BE2C (cell line): ENCODE data around the gene SNRPN.

ENCODE experiments used
- DNase-seq: peaks from one replicate; pipeline ENCODE4 v3.0.0-alpha.2; 2020
- H3K27me3 ChIP-seq: fragments of 250-450 bp; sonication (Bioruptor Pico); 2 replicates; pipeline ENCODE4 v1.5.1; 2020; ENCODE audit warnings: mild to moderate bottlenecking
- H3K36me3 ChIP-seq: fragments of 250-450 bp; sonication (Bioruptor Pico); 2 replicates; pipeline ENCODE4 v1.5.1; 2020; ENCODE audit warnings: mild to moderate bottlenecking
- H3K4me1 ChIP-seq: fragments of 250-450 bp; sonication (Bioruptor Pico); 2 replicates; pipeline ENCODE4 v1.5.1; 2020
- H3K4me3 ChIP-seq: 2 replicates; pipeline ENCODE4 v1.5.1; 2011; ENCODE audit warnings: low read depth, low read length
- H3K9me3 ChIP-seq: fragments of 250-450 bp; sonication (Bioruptor Pico); 2 replicates; pipeline ENCODE4 v1.5.1; 2020
- TF ChIP-seq, protein P1 (sequence below): IDR thresholded peaks from 2 replicates; pipeline ENCODE4 v1.5.1; 2012; ENCODE audit warnings: mild to moderate bottlenecking, low read depth, low read length

The SNRPN gene

DNA sequence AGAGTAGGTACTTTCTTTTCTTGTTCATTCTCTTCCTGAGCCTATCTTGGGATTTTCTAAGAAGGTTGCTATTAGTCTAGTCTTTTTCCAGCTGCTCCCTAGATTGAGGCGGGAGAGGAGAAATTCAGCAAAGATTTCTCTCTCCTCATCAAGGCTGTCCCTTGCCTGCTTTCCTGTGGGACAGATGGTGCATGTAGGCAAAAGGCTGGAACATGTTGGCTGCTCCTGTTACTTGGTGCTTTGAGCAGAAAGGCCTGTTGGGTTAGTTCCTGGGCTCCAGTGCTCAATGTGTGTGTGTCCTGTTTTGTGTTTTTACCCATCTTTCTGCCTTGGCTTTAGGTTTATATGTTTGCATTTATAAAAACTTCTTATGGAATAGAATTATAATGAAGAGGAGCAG, 9.1 kb upstream of the SNRPN start:
- no peak overlapping the region for H3K4me3 ChIP-seq
- TF ChIP-seq, protein P1, sequence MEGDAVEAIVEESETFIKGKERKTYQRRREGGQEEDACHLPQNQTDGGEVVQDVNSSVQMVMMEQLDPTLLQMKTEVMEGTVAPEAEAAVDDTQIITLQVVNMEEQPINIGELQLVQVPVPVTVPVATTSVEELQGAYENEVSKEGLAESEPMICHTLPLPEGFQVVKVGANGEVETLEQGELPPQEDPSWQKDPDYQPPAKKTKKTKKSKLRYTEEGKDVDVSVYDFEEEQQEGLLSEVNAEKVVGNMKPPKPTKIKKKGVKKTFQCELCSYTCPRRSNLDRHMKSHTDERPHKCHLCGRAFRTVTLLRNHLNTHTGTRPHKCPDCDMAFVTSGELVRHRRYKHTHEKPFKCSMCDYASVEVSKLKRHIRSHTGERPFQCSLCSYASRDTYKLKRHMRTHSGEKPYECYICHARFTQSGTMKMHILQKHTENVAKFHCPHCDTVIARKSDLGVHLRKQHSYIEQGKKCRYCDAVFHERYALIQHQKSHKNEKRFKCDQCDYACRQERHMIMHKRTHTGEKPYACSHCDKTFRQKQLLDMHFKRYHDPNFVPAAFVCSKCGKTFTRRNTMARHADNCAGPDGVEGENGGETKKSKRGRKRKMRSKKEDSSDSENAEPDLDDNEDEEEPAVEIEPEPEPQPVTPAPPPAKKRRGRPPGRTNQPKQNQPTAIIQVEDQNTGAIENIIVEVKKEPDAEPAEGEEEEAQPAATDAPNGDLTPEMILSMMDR, result no peak
- no peaks in the 10 kb centered on the region for H3K27me3 ChIP-seq
- no peak for DNase-seq
- no peaks in the 10 kb centered on the region for H3K36me3 ChIP-seq
- H3K4me1 ChIP-seq, result no peaks in the 10 kb centered on the region
- H3K9me3 ChIP-seq, result no peaks in the 10 kb centered on the region

DNA sequence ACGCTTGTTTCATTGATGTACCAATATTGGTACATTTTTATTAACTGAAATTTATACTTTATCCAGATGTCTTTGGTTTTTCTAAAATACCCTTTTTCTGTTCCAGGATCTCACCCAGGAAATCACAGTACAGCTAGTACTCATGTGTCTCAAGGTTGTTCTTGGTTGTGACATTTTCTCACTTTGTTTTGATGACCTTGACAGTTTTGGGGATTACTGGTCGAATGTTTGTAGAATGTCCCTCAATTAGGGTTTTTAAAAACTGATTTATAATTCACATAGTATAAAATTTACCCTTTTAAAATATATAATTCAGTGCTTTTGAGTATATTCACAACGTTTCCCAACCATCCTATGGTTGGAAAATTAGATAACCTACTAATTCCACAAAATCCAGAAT, 6.3 kb upstream of the SNRPN start:
- no peak for DNase-seq
- TF ChIP-seq, protein P1, result no peak
- H3K4me1 ChIP-seq, result no peaks in the 10 kb centered on the region

DNA sequence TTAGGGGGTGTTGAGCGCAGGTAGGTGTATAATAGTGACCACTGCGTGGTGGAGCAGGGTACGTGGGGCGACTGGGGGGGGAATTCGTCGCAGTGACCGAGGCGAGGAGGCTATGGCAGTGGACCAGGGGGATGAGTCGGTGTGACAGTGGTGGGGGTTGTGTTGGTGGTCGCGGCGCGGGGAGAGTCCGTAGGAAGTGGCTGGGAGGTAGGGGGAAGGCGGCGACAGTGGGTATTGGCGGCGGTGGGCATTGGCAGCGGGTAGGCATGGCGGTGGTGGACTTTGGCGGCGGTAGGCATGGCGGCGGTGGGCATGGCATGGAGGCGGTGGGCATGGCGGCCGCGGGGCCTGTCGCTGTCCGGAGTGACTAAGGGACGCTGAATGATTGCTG, 739 bp downstream of the SNRPN start:
- DNase-seq, result peak; percentile 14
- H3K9me3 ChIP-seq, result no peaks in the 10 kb centered on the region
- no peaks in the 10 kb centered on the region for H3K4me1 ChIP-seq
- H3K36me3 ChIP-seq, result no peaks in the 10 kb centered on the region; the same call in 1 of the 2 replicates
- H3K4me3 ChIP-seq, result peak overlapping the region; percentile 87
- TF ChIP-seq, protein P1, result no peak
- no peaks in the 10 kb centered on the region for H3K27me3 ChIP-seq

More for the DNA sequence above, 6.3 kb upstream of the SNRPN start:
- no peak overlapping the region for H3K4me3 ChIP-seq
- H3K27me3 ChIP-seq, result no peaks in the 10 kb centered on the region
- H3K9me3 ChIP-seq, result no peaks in the 10 kb centered on the region
- H3K36me3 ChIP-seq, result no peaks in the 10 kb centered on the region

DNA sequence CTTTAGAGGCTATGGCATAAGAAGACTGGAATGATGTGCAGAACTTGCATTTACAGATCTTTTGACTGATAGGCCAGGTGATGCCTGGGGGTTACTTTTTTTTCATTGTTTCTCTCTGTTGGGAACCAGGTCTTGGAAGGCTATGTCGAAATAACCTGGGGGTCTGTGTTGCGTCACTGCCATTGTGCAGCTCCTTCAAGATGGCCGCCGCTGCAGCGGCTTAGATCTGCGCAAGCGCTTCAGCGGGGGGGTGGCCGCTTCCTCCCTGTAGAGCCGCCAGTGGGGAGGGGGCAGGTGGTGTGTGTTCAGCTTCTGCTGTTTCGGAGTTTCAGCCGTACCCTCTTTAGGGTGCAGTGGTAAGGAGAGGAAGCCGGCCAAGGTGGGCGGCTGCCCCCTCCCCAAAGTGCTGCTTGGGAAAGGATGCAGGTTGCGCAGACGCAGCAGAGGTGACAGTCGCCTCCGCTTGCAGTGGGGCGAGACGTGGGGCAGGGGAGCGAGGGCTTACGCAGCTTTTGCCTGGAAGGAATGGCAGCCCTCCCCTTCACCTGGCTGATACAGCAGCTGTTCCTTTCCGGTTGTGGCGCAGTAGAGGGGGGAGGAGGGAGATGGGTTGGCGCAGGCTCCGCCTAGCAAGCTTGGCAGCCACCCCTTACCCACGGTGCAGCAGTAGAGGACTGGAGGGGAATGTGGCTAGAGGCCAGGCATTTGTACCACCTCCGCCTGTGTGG, 1.5 kb downstream of the SNRPN start:
- peak; percentile 81 for DNase-seq

DNA sequence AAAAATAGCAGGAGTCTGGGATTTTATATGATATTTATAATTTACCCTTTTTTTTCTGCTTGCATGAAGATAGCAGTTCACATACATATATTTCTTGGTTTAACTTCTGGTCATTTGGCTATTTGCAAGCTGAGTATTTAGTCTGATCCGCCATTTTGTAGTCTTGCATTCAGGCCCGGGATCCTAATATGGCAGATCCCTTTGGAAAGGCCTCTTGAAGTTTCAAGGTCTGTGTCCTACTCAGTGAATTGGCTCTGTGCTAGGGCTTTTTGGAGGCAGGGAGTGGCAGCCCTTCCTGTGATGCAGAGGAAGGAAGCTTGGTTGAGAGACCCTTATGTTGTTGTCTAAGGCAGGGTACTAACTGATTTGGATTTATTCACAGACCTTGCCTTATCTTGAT, 2.9 kb downstream of the SNRPN start:
- H3K9me3 ChIP-seq, result no peaks in the 10 kb centered on the region
- H3K4me1 ChIP-seq, result no peaks in the 10 kb centered on the region
- H3K27me3 ChIP-seq, result no peaks in the 10 kb centered on the region
- TF ChIP-seq, protein P1, result no peak
- no peak for DNase-seq
- peaks cover 4% of the 10 kb centered on the region for H3K36me3 ChIP-seq
- H3K4me3 ChIP-seq, result no peak overlapping the region

More for the DNA sequence above, 1.5 kb downstream of the SNRPN start:
- Histone ChIP-seq H3K27me3 (no peaks in the 10 kb centered on the region), H3K4me3 (peak overlapping the region; percentile 87), H3K36me3 (no peaks in the 10 kb centered on the region; the same call in 1 of the 2 replicates), H3K4me1 (no peaks in the 10 kb centered on the region), H3K9me3 (no peaks in the 10 kb centered on the region)
- TF ChIP-seq, protein P1, result no peak

DNA sequence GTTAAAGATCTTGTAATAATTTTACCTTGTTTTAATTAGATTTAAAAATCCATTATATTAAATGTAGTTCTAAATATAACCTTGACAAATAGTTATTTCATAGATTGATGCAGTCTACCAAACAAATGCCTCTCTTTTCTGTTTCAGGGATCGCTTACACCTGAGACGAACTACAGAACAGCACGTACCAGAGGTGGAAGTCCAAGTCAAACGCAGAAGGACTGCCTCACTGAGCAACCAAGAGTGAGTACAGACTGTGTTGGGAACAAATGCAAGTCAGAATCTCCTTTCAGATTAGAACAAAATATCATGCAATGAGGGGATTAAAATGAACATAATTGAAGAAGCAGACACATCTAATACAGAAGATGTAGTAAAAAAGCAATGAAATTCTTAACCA, 7.2 kb downstream of the SNRPN start:
- Histone ChIP-seq H3K4me3 (no peak overlapping the region), H3K4me1 (no peaks in the 10 kb centered on the region), H3K27me3 (no peaks in the 10 kb centered on the region), H3K9me3 (no peaks in the 10 kb centered on the region), H3K36me3 (peaks cover 16% of the 10 kb centered on the region)
- TF ChIP-seq, protein P1, result no peak
- no peak for DNase-seq
